Measurements from ENCODE around the gene ABHD1.

DNA sequence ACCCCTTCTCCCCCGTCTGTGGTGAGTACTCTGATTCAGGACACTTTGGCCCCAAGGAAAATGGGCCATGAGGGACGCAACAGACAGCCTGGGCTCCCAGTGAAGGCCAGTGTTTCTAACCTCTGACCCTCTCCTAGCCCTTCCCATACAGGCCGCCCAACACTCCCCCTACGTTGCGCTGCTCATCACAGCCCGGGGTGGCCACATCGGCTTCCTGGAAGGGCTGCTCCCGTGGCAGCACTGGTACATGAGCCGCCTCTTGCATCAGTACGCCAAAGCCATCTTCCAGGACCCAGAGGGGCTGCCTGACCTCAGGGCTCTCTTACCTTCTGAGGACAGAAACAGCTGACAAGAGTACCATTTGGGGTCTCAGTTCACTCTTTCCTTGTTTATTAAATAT lies 6.8 kb downstream of the ABHD1 start:
- TF ChIP-seq POLR2A (IDR thresholded peaks at IDR 0.05), result no peak
- TF ChIP-seq, protein P1, sequence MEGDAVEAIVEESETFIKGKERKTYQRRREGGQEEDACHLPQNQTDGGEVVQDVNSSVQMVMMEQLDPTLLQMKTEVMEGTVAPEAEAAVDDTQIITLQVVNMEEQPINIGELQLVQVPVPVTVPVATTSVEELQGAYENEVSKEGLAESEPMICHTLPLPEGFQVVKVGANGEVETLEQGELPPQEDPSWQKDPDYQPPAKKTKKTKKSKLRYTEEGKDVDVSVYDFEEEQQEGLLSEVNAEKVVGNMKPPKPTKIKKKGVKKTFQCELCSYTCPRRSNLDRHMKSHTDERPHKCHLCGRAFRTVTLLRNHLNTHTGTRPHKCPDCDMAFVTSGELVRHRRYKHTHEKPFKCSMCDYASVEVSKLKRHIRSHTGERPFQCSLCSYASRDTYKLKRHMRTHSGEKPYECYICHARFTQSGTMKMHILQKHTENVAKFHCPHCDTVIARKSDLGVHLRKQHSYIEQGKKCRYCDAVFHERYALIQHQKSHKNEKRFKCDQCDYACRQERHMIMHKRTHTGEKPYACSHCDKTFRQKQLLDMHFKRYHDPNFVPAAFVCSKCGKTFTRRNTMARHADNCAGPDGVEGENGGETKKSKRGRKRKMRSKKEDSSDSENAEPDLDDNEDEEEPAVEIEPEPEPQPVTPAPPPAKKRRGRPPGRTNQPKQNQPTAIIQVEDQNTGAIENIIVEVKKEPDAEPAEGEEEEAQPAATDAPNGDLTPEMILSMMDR (IDR thresholded peaks at IDR 0.05), result no peak

Data from prostate gland (tissue), 2 donors.